HG03565 (cell line): ENCODE data around the gene KCND2.

ENCODE experiments used
- ATAC-seq: cut with Tn5 transposase; IDR thresholded peaks from one replicate; pipeline ENCODE4 v1.9.1; 2021; ENCODE audit warnings: mild to moderate bottlenecking, moderate library complexity; ENCODE audit not compliant: unreplicated experiment

The KCND2 gene

DNA sequence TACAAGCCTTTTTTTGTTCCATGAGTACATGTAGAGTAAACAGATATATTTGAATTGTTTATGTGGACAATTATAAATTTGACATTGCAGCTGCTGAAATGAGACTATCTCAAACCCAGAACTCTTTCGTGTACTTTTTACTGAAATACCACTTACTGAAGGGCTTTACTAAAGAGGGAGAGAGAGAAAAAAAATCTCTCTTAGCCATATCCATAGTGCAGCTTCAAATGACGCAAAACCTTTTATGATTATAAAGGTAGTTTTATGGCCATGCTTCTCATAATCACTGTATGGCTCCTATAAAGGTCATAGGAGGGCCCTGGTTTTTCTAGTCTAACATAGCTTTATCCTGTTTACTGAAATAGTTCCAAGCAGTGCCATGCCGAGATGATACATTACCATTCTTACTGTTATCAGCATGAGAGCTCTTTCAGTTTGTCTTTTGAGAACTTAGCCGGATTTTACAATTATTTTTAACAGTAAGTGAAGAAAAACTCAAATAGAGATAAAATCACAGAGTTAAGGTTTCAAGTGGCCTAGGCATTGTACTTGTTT is 35.1 kb downstream of the KCND2 start:
- no peak for ATAC-seq

- ATAC-seq: no peak
Observed at GRCh38 chr7:120311028-120311788, 38.2 kb downstream of the KCND2 start.

DNA sequence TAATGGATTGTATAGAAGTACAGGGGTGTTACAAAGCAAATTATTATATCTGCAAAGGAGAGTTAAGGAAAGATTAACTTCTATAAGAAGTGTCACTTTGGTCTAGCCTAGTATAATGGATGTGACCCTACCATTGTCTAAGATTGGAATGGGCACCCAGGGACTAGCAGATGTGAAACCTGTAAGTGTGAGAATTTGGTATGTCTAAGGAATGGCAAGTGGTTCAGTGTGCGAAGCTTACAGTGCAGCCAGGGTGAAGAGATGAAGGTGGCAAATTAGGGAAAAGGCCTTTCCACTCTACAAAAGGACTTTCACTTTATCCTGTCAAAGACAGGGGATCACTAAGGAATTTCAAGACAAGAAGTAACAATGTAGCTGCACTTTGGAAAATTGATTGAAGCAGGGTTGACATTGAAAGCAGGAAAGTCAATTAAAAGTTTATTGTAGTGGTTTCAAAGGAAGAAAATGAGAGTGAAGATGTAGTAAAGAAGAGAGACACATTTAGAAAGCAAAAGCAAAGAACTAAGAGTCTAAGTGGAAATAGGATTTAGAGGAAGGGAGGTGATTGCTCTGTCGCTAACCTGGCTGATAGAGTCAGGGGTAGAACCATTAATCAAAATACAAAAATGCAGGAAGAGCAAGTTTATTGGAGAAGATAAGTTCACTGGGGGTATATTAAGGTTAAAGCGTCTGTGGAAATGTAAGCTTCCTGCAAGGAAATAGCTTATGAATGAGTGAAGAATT is 47.4 kb downstream of the KCND2 start:
- no peak for ATAC-seq

DNA sequence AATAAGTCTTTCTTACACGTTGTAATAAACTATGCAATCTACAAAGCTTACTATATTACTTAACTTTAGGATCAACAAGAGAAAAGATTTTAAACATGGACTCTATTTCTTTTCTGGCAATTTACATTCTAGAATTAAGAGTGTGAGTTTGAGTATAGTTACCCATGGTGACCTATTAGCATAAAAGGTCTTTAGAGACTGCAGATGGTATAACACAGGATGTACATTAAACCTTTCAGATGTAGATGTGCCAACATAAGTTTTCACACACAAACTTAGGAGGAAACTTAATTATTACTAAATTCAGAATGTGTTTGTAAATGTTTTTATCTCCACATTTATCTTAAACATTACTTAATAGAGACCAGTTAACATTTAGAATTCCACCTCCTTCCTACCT is 54.1 kb downstream of the KCND2 start:
- no peak for ATAC-seq

DNA sequence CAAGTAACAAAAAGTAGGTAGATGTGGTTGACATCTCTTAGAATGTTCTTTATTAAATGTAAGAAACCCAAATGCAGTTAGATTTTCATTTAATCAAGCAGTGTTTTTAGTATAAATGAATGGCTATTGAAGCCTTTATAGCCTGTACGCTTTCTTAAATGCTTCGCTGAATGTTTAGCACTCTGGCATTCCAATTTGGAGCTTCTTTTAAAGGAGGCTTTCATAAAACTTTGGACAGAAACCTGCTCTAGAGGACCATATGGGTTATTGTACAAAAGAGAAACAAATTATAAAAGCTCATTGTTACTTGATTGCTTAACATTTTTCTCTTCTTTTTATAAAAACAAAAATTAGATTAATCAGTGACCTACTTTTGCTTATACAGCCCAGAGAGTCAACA is 59.5 kb downstream of the KCND2 start:
- ATAC-seq: no peak

GRCh38 chr7:120334475-120334874 is 61.5 kb downstream of the KCND2 start:
- ATAC-seq: peak; percentile 91

GRCh38 chr7:120337308-120337907 is 64.4 kb downstream of the KCND2 start:
- peak; percentile 52 for ATAC-seq

DNA sequence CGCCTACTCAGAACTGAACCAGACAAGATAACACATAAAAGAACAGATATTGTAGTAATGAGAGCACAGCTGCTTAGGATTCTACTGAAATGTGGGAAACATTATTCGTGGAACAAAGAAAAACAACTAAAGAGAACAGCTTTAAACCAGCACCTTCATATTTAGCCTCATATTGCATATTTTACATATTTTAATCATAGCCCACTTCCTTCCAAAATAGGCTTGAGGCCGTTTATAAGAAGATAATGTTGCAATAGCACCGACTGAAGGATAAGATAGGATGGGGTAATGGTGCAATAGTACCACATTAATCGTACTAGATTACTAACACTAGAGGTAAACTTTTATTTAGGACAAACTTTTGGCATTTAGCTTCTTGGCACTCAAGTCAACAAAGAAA is 71.3 kb downstream of the KCND2 start:
- no peak for ATAC-seq

DNA sequence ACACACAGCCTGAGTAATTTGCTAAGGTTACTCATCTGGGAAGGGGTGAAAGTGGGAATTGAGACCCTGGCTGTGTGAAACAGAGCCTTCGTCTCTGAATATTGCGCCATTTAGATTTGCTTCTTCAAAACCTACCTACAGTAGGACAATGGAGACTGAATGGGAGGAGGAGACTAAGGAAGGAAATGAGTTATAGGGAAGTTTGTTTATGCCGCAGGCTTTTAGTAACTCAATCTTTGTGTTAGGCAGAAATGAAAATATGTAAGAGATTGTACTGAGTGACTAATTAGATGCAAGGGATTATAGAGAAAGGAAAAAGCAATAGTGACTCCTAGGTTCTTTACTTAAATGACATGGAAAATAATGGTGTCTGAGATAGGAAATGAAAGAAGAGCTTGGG is 80.2 kb downstream of the KCND2 start:
- no peak for ATAC-seq

- peak; percentile 97 for ATAC-seq
Observed at GRCh38 chr7:120360918-120361317, 87.9 kb downstream of the KCND2 start.

- ATAC-seq: no peak
Observed at GRCh38 chr7:120363414-120363813, 90.4 kb downstream of the KCND2 start.

GRCh38 chr7:120370954-120371353 is 98.0 kb downstream of the KCND2 start:
- peak; percentile 60 for ATAC-seq

- ATAC-seq: no peak
Observed at GRCh38 chr7:120373174-120373573, 100.2 kb downstream of the KCND2 start.

DNA sequence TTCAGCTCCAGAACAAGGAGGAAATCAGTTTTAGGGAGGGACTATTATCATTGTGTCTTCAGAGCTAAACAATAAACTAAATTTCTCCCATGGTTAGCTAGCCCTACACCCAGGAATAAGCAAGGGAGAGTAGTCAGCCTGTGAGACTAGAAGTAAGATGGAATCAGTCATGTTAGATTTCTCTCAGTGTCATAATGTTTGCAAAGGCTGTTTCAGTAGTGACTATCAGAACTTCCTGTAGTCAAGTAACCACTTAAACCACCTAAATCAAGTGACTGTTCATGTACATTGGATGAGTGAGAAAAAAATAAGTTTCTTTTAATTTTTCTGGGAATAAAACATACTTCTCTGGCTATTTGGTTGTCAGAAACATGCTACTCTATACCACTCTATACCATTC is 121.6 kb downstream of the KCND2 start:
- ATAC-seq: peak; percentile 47

- ATAC-seq: peak; percentile 88
Observed at GRCh38 chr7:120395526-120396019, 122.6 kb downstream of the KCND2 start.

- no peak for ATAC-seq
Observed at GRCh38 chr7:120398284-120399000, 125.5 kb downstream of the KCND2 start.

DNA sequence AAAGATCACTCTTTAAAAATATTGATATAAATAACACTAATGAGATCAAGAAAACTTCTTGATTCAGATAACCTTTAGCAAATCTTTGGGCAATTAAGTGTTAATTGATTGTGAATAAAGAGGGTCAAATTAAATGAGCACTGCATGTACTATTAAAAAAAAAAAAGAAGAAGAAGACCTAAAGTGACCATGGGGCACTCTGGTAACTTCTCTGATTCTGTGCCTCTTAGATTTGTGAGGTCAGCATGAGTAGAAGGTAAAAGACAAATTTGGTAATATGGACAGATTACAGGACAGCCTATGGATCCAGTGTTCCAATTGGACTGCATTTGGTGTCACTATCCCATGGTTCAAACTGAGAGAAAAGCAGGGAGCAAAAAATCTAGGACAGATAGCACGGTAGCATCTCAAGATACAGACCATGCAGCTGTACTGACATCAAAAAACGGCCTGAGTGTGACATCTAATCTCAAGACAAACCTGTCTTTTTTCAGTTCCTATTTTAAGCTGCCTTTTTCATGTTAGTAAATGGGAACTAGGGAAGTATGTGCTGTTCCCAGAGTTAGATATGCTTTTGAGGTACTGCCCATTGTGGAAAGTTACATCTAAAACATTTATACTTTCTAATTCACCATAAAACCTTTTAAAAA is 128.0 kb downstream of the KCND2 start:
- ATAC-seq: peak; percentile 17

DNA sequence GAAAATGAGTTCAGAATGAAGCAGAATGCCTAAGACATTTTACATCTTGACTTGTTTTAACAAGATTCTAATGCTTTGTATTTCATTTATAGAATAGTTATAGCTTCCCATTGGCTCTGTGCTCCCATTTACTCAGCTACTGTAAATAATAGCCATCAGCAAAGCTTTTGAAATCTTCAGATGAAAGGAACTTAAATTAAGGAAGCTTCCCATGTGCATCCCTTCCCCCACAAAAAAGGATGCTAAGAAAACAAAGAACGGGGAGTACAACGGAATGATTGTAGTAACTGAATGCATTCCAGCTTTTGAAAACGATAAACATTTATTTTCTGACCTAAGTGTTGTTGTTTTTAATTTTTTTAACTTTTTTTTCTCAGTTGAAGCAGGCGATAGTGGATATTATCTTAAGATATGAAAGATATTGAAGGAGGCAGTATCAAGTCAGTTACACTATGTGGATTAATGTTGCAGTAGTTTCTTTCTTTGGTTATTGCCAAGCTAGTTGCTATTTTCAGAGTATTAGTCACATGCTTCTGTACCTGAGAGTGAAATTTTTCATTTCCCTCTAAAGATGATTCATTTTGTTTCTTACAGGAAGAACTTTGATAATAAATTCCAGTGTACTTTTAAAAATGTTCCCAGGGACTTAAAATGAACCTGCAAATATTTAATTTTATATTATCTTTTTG is 129.2 kb downstream of the KCND2 start:
- peak; percentile 55 for ATAC-seq

DNA sequence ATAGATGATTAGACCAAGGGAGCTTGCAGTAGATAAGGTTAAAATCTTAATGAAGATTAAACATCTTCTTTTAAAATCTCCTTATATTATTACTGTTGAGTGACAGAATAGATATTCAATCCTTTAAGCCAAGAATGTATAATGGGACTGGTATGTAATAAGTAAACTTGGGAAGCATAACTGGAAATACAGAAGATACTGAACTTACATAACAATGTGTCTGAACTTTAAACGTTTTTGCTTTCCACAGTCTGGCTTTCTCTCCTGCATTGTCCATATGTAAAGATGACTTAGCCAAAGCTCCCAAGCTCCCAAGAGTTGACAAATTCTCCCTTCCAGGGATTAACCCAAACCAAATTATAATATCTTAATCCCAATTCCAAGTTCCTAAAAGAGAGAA is 129.8 kb downstream of the KCND2 start:
- no peak for ATAC-seq

DNA sequence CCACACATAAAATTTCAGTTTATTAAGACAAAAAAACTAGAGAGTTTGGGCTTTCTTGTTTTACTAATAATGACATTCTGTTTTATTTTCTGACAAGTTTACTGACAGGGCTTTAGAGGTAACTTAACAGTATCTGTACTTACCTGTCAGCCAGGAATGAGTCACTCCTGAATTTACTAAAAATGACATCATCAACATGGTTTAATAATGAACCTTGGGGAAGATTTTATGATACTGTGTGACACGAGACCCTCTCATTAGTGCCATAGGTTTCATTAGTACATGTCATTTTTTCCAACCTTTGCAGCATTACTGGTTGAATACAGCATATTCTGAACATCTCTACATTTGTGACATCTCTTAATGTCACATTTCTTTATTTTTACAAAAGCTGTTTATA is 131.1 kb downstream of the KCND2 start:
- ATAC-seq: peak; percentile 50
